HFFc6 (cell line): Measurements from ENCODE around the gene GOLGA3. TPM values are rescaled to one million over a fixed set of nuclear protein-coding genes. Genes with fewer than 3 reads are reported as not detected.

Experiments used
- DNase-seq: peaks from one replicate; pipeline ENCODE4 v3.0.0-alpha.2; 2018
- H3K27ac Mint-ChIP-seq: 2 replicates; pipeline ENCODE4 v1.8.0; 2020; ENCODE audit warnings: mild to moderate bottlenecking, mixed read lengths
- H3K27me3 Mint-ChIP-seq: 2 replicates; pipeline ENCODE4 v1.8.0; 2021; ENCODE audit warnings: mild to moderate bottlenecking, moderate library complexity, mixed read lengths; ENCODE audit not compliant: insufficient read depth
- H3K36me3 Mint-ChIP-seq: 2 replicates; pipeline ENCODE4 v1.8.0; 2021; ENCODE audit warnings: low read depth, mixed read lengths
- H3K4me1 Mint-ChIP-seq: 2 replicates; pipeline ENCODE4 v1.8.0; 2020; ENCODE audit warnings: low read depth, mixed read lengths
- H3K4me3 Mint-ChIP-seq: 2 replicates; pipeline ENCODE4 v1.8.0; 2020; ENCODE audit warnings: mild to moderate bottlenecking, moderate library complexity, mixed read lengths
- H3K9me3 Mint-ChIP-seq: 2 replicates; pipeline ENCODE4 v1.8.0; 2020; ENCODE audit warnings: mild to moderate bottlenecking, mixed read lengths
- total RNA-seq, 6 experiments: library from RNA; stranded (reverse); fragmentation: NEBNext Ultra II Directional; extraction: Animal tissue kit (Norgen Biotek cat#: 25700); gene quantifications; 2 replicates in 1 of 6; 3 replicates in 5 of 6; pipeline ENCODE4 v1.2.3, GENCODE V29; 2021
- TF ChIP-seq, protein P1 (sequence below): fragments of 200-600 bp; sonication (generic); IDR thresholded peaks from 2 replicates; pipeline ENCODE4 v1.5.0; 2021; ENCODE audit warnings: antibody characterized with exemption, mild to moderate bottlenecking

Gene GOLGA3
- total RNA-seq, 6 experiments from 2014 or later, result 108 to 121 (median 115) TPM

DNA sequence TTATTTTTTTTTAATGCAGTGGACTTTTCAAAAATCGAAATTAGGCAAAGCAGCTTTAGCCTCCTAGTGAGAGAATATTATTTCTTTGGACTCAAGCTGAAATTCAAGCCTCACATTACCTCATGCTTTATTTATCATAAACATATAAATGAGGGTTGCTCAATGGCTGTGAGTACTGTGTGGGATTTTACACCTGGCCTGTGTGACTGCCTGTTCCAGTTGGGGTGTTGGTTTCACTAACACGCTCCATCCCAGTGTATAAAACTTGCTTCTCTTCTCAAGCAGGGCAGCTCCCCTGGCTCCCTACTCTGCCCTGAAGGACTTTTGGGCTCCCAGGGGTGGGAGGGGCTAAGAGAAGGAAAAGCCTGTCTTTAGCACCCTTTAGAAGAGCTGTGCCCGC, 82.1 kb downstream of the GOLGA3 start:
- Mint-ChIP-seq H3K36me3 (peaks cover 37% of the 10 kb centered on the region), H3K4me1 (no peaks in the 10 kb centered on the region), H3K27me3 (no peaks in the 10 kb centered on the region), H3K4me3 (no peak overlapping the region), H3K27ac (no peak overlapping the region), H3K9me3 (no peaks in the 10 kb centered on the region)
- TF ChIP-seq, protein P1, sequence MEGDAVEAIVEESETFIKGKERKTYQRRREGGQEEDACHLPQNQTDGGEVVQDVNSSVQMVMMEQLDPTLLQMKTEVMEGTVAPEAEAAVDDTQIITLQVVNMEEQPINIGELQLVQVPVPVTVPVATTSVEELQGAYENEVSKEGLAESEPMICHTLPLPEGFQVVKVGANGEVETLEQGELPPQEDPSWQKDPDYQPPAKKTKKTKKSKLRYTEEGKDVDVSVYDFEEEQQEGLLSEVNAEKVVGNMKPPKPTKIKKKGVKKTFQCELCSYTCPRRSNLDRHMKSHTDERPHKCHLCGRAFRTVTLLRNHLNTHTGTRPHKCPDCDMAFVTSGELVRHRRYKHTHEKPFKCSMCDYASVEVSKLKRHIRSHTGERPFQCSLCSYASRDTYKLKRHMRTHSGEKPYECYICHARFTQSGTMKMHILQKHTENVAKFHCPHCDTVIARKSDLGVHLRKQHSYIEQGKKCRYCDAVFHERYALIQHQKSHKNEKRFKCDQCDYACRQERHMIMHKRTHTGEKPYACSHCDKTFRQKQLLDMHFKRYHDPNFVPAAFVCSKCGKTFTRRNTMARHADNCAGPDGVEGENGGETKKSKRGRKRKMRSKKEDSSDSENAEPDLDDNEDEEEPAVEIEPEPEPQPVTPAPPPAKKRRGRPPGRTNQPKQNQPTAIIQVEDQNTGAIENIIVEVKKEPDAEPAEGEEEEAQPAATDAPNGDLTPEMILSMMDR, result no peak
- no peak for DNase-seq

- DNase-seq, result no peak
- H3K27ac Mint-ChIP-seq, result no peak overlapping the region
- H3K36me3 Mint-ChIP-seq, result peaks cover 47% of the 10 kb centered on the region
- no peaks in the 10 kb centered on the region for H3K4me1 Mint-ChIP-seq
- H3K4me3 Mint-ChIP-seq, result no peak overlapping the region
- TF ChIP-seq, protein P1, result no peak
- no peaks in the 10 kb centered on the region; the same call in 1 of the 2 replicates for H3K27me3 Mint-ChIP-seq
- H3K9me3 Mint-ChIP-seq, result no peaks in the 10 kb centered on the region
Measured at GRCh38 chr12:132743831-132744230, 84.8 kb downstream of the GOLGA3 start.

DNA sequence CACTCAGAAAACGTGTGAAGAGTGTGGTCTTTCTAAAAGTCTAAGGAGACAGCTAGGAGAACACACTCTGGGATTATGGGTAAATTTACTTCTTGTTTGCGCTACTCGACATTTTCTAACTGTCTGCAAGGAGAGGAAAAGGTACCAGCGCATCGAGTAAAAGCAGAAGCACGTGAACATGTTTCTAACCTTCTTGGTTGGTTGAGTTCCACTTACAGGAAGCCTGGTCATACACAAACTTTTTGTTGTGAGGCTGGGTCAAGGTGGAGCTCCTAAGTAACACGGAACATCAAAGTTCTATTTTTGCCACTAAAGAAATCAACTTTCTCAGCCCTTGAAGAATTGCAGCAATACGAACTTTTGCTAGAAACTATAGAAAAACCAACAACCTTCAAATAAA, 87.0 kb downstream of the GOLGA3 start:
- Mint-ChIP-seq H3K9me3 (no peaks in the 10 kb centered on the region), H3K4me1 (no peaks in the 10 kb centered on the region), H3K27me3 (no peaks in the 10 kb centered on the region; the same call in none of the 2 replicates), H3K4me3 (no peak overlapping the region), H3K27ac (no peak overlapping the region), H3K36me3 (peaks cover 51% of the 10 kb centered on the region)
- TF ChIP-seq, protein P1, result no peak
- DNase-seq, result no peak

DNA sequence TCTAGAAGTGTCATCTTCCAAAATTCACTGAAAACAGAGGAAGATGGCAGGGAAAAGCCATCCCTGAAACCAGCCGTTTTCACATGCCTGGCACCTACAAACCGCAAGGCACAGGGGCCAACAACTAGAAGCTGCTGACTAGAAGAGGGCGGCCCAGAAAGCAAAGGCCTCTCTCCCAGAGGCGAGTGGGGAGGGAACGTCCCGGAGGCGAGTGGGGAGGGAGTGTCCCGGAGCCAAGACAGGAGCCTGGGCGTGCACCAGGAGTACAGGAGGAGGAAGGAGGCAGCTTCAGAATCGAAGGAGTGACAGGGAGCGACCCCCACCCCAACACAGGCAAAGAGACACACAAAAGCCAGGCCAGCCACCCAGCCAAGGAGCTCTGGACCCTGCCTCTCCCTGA, 88.0 kb downstream of the GOLGA3 start:
- no peak overlapping the region for H3K4me3 Mint-ChIP-seq
- no peak overlapping the region for H3K27ac Mint-ChIP-seq
- no peak for DNase-seq
- no peaks in the 10 kb centered on the region for H3K9me3 Mint-ChIP-seq
- TF ChIP-seq, protein P1, result no peak
- H3K36me3 Mint-ChIP-seq, result peaks cover 53% of the 10 kb centered on the region
- no peaks in the 10 kb centered on the region; the same call in none of the 2 replicates for H3K27me3 Mint-ChIP-seq
- H3K4me1 Mint-ChIP-seq, result no peaks in the 10 kb centered on the region

- Mint-ChIP-seq H3K4me1 (no peaks in the 10 kb centered on the region), H3K4me3 (no peak overlapping the region), H3K27me3 (no peaks in the 10 kb centered on the region; the same call in none of the 2 replicates), H3K27ac (no peak overlapping the region), H3K36me3 (peaks cover 54% of the 10 kb centered on the region), H3K9me3 (no peaks in the 10 kb centered on the region)
- TF ChIP-seq, protein P1, result no peak
- no peak for DNase-seq
Measured at GRCh38 chr12:132740313-132740646, 88.4 kb downstream of the GOLGA3 start.
